ENCODE measurements around the gene TOPBP1. TPM values are rescaled to one million over a fixed set of nuclear protein-coding genes. Genes with fewer than 3 reads are reported as not detected.

The TOPBP1 gene
- total RNA-seq, 1 experiment from 2014 or later = 51.5 TPM

GRCh38 chr3:133620066-133620784 lies 41.5 kb downstream of the TOPBP1 start:
- no peak overlapping the region; a peak in 1 of 7 replicates for H3K27ac Mint-ChIP-seq
- WGBS (ENCODE audit: extremely low coverage, insufficient read length, low lambda C conversion rate) = no CpG with 5 or more reads among the region's 13 CpGs
- no peak overlapping the region for H3K18ac ChIP-seq (ENCODE audit: insufficient read length, low read depth, low read length)

More at GRCh38 chr3:133620066-133620784, 41.5 kb downstream of the TOPBP1 start:
- no peak for TF ChIP-seq CTCF (conservative IDR thresholded peaks at IDR 0.05)
- Histone ChIP-seq H2BK5ac (ENCODE audit: insufficient read length, low read length) (no peak overlapping the region), H3K4me2 (ENCODE audit: insufficient read depth, insufficient read length, low read length) (no peak overlapping the region), H2BK120ac (ENCODE audit: low read depth, low read length, poor library complexity, severe bottlenecking) (no peak overlapping the region), H3K9me3 (ENCODE audit: control insufficient read depth, low read depth, low read length) (no peaks in the 10 kb centered on the region), H2AK5ac (ENCODE audit: insufficient read length, low read length) (no peak overlapping the region), H3K56ac (ENCODE audit: insufficient read length, low read depth, low read length) (no peak overlapping the region), H3K4ac (ENCODE audit: low read depth, low read length) (no peak overlapping the region), H2BK20ac (ENCODE audit: low read depth, low read length, poor library complexity, severe bottlenecking) (no peak overlapping the region), H3K79me2 (ENCODE audit: insufficient read depth, low read length) (no peaks in the 10 kb centered on the region), H3K23ac (ENCODE audit: insufficient read length, low read depth, low read length) (no peak overlapping the region), H3T11ph (ENCODE audit: low read length) (no peak overlapping the region), H3K79me1 (ENCODE audit: insufficient read depth, low read depth, low read length, poor library complexity, severe bottlenecking) (no peaks in the 10 kb centered on the region), H2BK12ac (ENCODE audit: insufficient read length, low read depth, low read length) (no peak overlapping the region), H3K27me3 (ENCODE audit: insufficient read depth, low read length) (no peaks in the 10 kb centered on the region), H3K4me1 (ENCODE audit: insufficient read depth, low read length) (no peaks in the 10 kb centered on the region), H4K91ac (ENCODE audit: insufficient read length, low read depth, low read length) (no peak overlapping the region), H3K23me2 (ENCODE audit: insufficient read length, low read depth, low read length, poor library complexity, severe bottlenecking) (no peaks in the 10 kb centered on the region), H3K14ac (ENCODE audit: insufficient read depth, low read length) (no peak overlapping the region), H3K9ac (ENCODE audit: extremely low read depth, insufficient read length, low read length) (no peak overlapping the region), H4K8ac (replicated peaks; ENCODE audit: insufficient read length, low read depth, low read length) (no peak overlapping the region), H2BK15ac (ENCODE audit: low read depth, low read length) (no peak overlapping the region), H3K27ac (ENCODE audit: insufficient read length, low read depth, low read length) (no peak overlapping the region), H4K20me1 (ENCODE audit: control insufficient read depth, insufficient read depth, insufficient read length) (no peaks in the 10 kb centered on the region), H4K5ac (ENCODE audit: insufficient read length, low read depth, low read length) (no peak overlapping the region), H2AFZ (ENCODE audit: low read length) (no peak overlapping the region)
- Mint-ChIP-seq H3K4me3 (no peak overlapping the region), H3K9me3 (no peaks in the 10 kb centered on the region), H3K27me3 (ENCODE audit: low read depth) (no peaks in the 10 kb centered on the region), H3K4me1 (no peaks in the 10 kb centered on the region), H3K36me3 (ENCODE audit: insufficient read depth in 1 of 3, low read depth in 3 of 3) (peaks cover 15 to 79% (median 66%) of the 10 kb centered on the region in 3 experiments; a peak in 6 of 7 replicates)
- DNase-seq = no peak

Data from H9 (cell line).